HEK293T (cell line): Measurements from ENCODE around the gene LIN28B.
"Not testable (repeated sequence)": the region's sequence is repeated elsewhere in the genome, so short reads cannot be mapped to it uniquely, and the experiment has no call there.

Experiments
- ARNT ChIP-seq: fragments of 450-650 bp; IDR thresholded peaks from 2 replicates; pipeline ENCODE4 v1.6.1; 2017; ENCODE audit warnings: mild to moderate bottlenecking
- CTBP1 ChIP-seq: fragments of 450-650 bp; IDR thresholded peaks from 2 replicates; pipeline ENCODE4 v1.6.1; 2016; ENCODE audit warnings: borderline replicate concordance
- ELF4 ChIP-seq: fragments of 450-650 bp; IDR thresholded peaks from 2 replicates; pipeline ENCODE4 v1.6.1; 2017; ENCODE audit warnings: antibody characterized with exemption
- FOXK2 ChIP-seq: fragments of 450-650 bp; IDR thresholded peaks from 2 replicates; pipeline ENCODE4 v1.6.1; 2016; ENCODE audit warnings: mild to moderate bottlenecking
- FOXM1 ChIP-seq: fragments of 450-650 bp; IDR thresholded peaks from 2 replicates; pipeline ENCODE4 v1.6.1; 2017; ENCODE audit warnings: mild to moderate bottlenecking, borderline replicate concordance
- HDGF ChIP-seq: fragments of 450-650 bp; IDR thresholded peaks from 2 replicates; pipeline ENCODE4 v1.6.1; 2017; ENCODE audit warnings: antibody characterized with exemption, borderline replicate concordance
- LEF1 ChIP-seq: fragments of 450-650 bp; IDR thresholded peaks from 2 replicates; pipeline ENCODE4 v1.6.1; 2017; ENCODE audit warnings: mild to moderate bottlenecking, borderline replicate concordance
- NFRKB ChIP-seq: fragments of 450-650 bp; IDR thresholded peaks from 2 replicates; pipeline ENCODE4 v1.6.1; 2016; ENCODE audit warnings: mild to moderate bottlenecking, moderate library complexity
- SP1 ChIP-seq: fragments of 450-650 bp; IDR thresholded peaks from 2 replicates; pipeline ENCODE4 v1.6.1; 2017
- SUZ12 ChIP-seq: fragments of 450-650 bp; IDR thresholded peaks from 2 replicates; pipeline ENCODE4 v1.6.1; 2016; ENCODE audit warnings: mild to moderate bottlenecking
- TARDBP ChIP-seq: fragments of 450-650 bp; IDR thresholded peaks from 2 replicates; pipeline ENCODE4 v1.6.1; 2016

DNA sequence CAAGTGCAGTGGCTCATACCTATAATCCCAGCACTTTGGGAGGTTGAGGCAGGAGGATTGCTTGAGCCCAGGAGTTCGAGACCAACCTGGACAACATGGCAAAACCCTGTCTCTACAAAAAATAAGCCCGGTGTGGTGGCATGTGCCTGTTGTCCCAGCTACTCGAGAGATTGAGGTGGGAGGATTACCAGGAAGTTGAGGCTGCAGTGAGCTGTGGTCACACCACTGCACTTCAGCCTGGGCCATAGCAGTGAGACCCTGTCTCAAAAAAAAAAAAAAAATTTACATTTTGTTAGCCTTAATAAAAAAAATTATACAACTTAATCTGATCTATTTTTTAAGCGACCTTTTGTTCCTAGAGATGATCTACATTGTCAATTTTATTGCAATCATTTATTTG, 56.6 kb downstream of the LIN28B start:
- not testable (repeated sequence) for TF ChIP-seq FOXM1, FOXK2, CTBP1, HDGF, SP1, LEF1, TARDBP, ARNT, NFRKB, ELF4, SUZ12
